Measurements from ENCODE around the gene SETD7.

The SETD7 gene

DNA sequence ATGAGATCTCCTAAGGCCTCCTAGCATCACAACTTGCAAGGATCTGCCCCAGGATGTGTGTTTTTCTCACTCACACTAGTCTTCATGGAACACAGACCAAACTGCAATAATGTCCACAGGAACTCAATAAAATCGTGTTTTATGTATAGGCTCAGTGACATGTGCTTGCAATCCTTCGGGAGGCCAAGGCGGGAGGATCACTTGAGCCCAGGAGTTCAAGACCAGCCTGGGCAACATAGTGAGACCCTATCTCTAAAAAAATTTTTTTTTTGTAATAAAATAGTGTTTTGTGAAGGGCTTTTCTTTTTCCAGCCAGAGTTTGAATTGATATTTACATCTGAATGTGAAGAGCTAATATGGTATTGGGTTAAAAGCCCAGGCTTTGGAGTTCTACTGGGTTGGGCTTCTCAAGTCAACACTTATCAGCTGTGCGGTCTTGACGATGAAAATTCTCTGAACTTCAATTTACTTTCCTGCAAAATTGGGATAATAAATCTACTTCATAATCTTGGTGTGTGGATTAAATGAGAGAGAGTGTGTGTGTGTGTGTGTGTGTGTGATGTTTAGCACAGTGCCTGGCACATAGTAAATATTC, 38.7 kb upstream of the SETD7 start:
- Histone ChIP-seq H3K27ac (ENCODE audit: low read length) (no peak overlapping the region), H3K9me3 (ENCODE audit: control insufficient read depth in 2 of 2, low read length in 2 of 2) (no peaks in the 10 kb centered on the region), H3K4me1 (ENCODE audit: control insufficient read depth, insufficient read depth, low read length) (no peaks in the 10 kb centered on the region), H3K36me3 (ENCODE audit: control insufficient read depth in 2 of 2, insufficient read depth in 2 of 2, low read length in 2 of 2) (no peaks in the 10 kb centered on the region), H3K4me3 (ENCODE audit: low read length in 2 of 2) (no peak overlapping the region), H3K27me3 (ENCODE audit: control insufficient read depth in 1 of 2, insufficient read depth in 2 of 2, low read length in 2 of 2) (no peaks in the 10 kb centered on the region), H3K9ac (ENCODE audit: low read length in 2 of 2) (no peak overlapping the region)

DNA sequence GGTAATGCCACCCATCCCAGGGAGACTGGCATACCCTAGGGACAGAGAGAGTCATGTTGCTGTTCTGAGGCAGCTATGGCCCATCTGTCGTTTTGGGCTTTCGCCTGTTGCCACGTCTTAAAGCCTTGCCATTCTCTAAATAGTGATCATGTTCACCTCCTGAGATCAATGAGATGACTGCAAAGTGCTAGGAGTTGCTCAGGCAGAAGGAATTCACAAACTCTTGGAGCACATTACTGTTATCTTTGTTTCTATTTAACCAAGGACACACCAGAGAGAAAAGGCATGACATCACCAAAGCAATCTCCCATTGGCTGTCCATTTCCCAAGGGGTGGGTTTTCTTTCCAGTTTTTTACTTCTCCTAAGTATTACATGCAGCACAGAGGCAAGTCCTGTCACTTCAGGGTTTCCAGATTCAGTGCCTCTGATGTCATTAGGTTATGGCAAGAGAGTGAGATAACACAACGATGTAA, 37.1 kb upstream of the SETD7 start:
- Histone ChIP-seq H3K4me1 (ENCODE audit: control insufficient read depth, insufficient read depth, low read length) (no peaks in the 10 kb centered on the region), H3K9me3 (ENCODE audit: control insufficient read depth in 2 of 2, low read length in 2 of 2) (no peaks in the 10 kb centered on the region), H3K36me3 (ENCODE audit: control insufficient read depth in 2 of 2, insufficient read depth in 2 of 2, low read length in 2 of 2) (no peaks in the 10 kb centered on the region), H3K27ac (ENCODE audit: low read length) (no peak overlapping the region), H3K9ac (ENCODE audit: low read length in 2 of 2) (no peak overlapping the region), H3K4me3 (ENCODE audit: low read length in 2 of 2) (no peak overlapping the region), H3K27me3 (ENCODE audit: control insufficient read depth in 1 of 2, insufficient read depth in 2 of 2, low read length in 2 of 2) (no peaks in the 10 kb centered on the region)

DNA sequence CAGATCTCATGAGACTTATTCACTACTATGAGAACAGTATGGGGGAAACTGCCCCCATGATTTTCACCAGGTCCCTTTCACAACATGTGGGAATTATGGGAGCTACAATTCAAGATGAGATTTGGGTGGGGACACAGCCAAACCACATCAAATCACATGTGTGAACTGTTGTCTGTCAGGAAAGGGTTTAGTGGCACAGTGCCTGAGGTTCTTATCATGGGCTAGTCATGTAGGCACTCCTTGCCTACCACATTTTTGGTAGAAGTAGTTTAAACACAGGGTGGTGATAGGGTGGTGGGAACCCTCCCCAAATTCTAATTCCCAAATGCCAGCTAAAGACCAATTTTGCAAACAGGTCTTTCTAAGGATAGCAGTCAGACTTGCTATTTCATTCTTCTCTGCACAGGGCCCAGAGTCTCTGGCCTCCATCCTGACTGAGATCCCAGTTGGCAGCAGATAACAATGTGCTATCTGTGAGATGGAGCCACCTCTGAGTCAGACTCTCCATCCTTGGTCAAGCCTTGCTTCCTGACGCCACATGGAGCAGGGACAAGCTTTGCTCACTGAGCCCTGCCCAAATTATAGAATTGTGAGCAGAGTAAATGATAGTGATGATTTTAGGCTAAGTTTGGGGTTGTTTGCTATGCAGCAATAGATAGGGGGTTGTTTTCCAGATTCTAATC, 33.5 kb upstream of the SETD7 start:
- Histone ChIP-seq H3K4me3 (ENCODE audit: low read length in 2 of 2) (no peak overlapping the region), H3K27ac (ENCODE audit: low read length) (no peak overlapping the region), H3K27me3 (ENCODE audit: control insufficient read depth in 1 of 2, insufficient read depth in 2 of 2, low read length in 2 of 2) (no peaks in the 10 kb centered on the region), H3K9me3 (ENCODE audit: control insufficient read depth in 2 of 2, low read length in 2 of 2) (no peaks in the 10 kb centered on the region), H3K9ac (ENCODE audit: low read length in 2 of 2) (no peak overlapping the region), H3K4me1 (ENCODE audit: control insufficient read depth, insufficient read depth, low read length) (no peaks in the 10 kb centered on the region), H3K36me3 (ENCODE audit: control insufficient read depth in 2 of 2, insufficient read depth in 2 of 2, low read length in 2 of 2) (no peaks in the 10 kb centered on the region)

DNA sequence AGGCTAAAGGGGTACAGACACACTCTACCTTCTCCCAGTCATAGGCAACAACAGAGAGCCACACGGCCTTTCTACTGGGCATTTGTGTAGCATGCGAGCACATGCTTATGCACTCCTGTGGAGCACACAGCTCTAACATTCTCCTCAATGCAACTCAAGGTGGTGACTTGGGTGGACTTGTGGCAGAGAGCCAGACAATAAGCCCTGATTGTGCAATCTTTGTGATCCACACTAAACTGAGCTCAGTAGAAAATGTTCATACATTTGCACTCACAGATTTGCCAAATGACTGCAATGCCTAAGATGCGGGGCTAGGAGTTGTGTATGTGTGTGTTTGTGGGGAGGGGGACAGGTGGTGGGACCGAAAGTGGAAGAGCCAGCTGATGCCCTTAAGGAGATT, 31.4 kb upstream of the SETD7 start:
- Histone ChIP-seq H3K9ac (ENCODE audit: low read length in 2 of 2) (no peak overlapping the region), H3K27ac (ENCODE audit: low read length) (no peak overlapping the region), H3K4me3 (ENCODE audit: low read length in 2 of 2) (no peak overlapping the region), H3K36me3 (ENCODE audit: control insufficient read depth in 2 of 2, insufficient read depth in 2 of 2, low read length in 2 of 2) (no peaks in the 10 kb centered on the region), H3K9me3 (ENCODE audit: control insufficient read depth in 2 of 2, low read length in 2 of 2) (no peaks in the 10 kb centered on the region), H3K4me1 (ENCODE audit: control insufficient read depth, insufficient read depth, low read length) (no peaks in the 10 kb centered on the region), H3K27me3 (ENCODE audit: control insufficient read depth in 1 of 2, insufficient read depth in 2 of 2, low read length in 2 of 2) (no peaks in the 10 kb centered on the region)

DNA sequence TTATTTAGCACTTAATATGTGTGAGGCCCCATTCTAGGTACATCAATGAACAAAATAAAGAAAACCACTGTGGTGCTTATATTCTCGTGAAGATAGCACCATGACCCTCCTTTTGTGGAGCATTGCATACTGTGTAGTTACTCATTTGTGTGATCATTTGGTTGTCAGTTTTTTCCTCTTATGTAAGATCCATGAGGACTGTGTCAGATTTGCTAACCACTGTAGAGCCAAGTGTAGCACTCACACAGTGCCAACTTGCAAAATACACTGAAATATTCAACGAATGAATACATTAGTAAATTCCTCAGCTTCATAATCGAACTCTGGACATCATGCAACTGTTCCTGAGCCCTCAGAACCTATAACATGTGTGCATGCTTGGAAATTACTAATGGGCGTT, 29.5 kb upstream of the SETD7 start:
- Histone ChIP-seq H3K27ac (ENCODE audit: low read length) (no peak overlapping the region), H3K4me3 (ENCODE audit: low read length in 2 of 2) (no peak overlapping the region), H3K4me1 (ENCODE audit: control insufficient read depth, insufficient read depth, low read length) (no peaks in the 10 kb centered on the region), H3K9ac (ENCODE audit: low read length in 2 of 2) (no peak overlapping the region), H3K36me3 (ENCODE audit: control insufficient read depth in 2 of 2, insufficient read depth in 2 of 2, low read length in 2 of 2) (no peaks in the 10 kb centered on the region), H3K27me3 (ENCODE audit: control insufficient read depth in 1 of 2, insufficient read depth in 2 of 2, low read length in 2 of 2) (no peaks in the 10 kb centered on the region), H3K9me3 (ENCODE audit: control insufficient read depth in 2 of 2, low read length in 2 of 2) (no peaks in the 10 kb centered on the region)

DNA sequence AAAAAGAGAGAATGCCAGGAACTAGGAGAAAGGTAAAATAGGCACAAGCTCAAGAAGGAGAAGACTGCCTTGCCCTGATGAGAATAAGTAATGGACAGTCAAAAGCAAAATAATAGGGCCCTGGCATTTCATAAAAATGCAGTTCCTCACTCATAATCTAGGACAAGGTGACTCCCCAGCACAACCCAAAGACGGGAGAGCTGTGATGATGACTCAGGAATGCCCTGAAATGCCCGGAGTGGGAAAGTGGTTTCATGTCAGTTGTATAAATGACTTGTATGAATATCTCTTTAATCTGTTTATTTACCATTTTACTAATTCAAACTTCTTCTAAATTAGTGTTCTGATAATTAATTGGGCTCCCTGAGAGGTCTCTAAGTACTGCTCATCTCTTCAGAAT, 28.8 kb upstream of the SETD7 start:
- H3K36me3 ChIP-seq (ENCODE audit: control insufficient read depth in 2 of 2, insufficient read depth in 2 of 2, low read length in 2 of 2), result no peaks in the 10 kb centered on the region
- H3K27me3 ChIP-seq (ENCODE audit: control insufficient read depth in 1 of 2, insufficient read depth in 2 of 2, low read length in 2 of 2), result no peaks in the 10 kb centered on the region
- H3K27ac ChIP-seq (ENCODE audit: low read length), result no peak overlapping the region
- no peaks in the 10 kb centered on the region for H3K9me3 ChIP-seq (ENCODE audit: control insufficient read depth in 2 of 2, low read length in 2 of 2)
- H3K4me3 ChIP-seq (ENCODE audit: low read length in 2 of 2), result no peak overlapping the region
- H3K9ac ChIP-seq (ENCODE audit: low read length in 2 of 2), result no peak overlapping the region
- H3K4me1 ChIP-seq (ENCODE audit: control insufficient read depth, insufficient read depth, low read length), result no peaks in the 10 kb centered on the region

DNA sequence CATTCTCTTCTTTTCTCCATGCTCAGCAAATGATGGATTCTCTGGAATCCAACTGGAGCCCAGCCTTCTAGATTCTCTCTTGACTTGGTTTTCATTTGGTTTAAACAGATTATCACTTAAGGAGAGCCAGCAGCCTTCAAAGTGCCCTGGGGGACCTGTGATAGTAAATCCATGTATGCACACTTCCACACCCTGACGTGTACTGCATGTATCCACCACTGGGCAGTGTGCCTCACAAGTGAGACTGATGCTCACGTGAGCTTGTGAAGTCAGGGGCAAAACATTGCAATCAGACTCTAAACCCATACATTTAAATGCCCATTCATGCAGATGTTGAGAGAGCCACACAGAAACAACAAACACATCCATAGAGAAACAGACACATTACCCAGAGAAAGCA, 28.0 kb upstream of the SETD7 start:
- no peak overlapping the region for H3K27ac ChIP-seq (ENCODE audit: low read length)
- H3K9me3 ChIP-seq (ENCODE audit: control insufficient read depth in 2 of 2, low read length in 2 of 2), result no peaks in the 10 kb centered on the region
- no peaks in the 10 kb centered on the region for H3K27me3 ChIP-seq (ENCODE audit: control insufficient read depth in 1 of 2, insufficient read depth in 2 of 2, low read length in 2 of 2)
- H3K4me1 ChIP-seq (ENCODE audit: control insufficient read depth, insufficient read depth, low read length), result no peaks in the 10 kb centered on the region
- H3K9ac ChIP-seq (ENCODE audit: low read length in 2 of 2), result no peak overlapping the region
- H3K4me3 ChIP-seq (ENCODE audit: low read length in 2 of 2), result no peak overlapping the region
- no peaks in the 10 kb centered on the region for H3K36me3 ChIP-seq (ENCODE audit: control insufficient read depth in 2 of 2, insufficient read depth in 2 of 2, low read length in 2 of 2)

DNA sequence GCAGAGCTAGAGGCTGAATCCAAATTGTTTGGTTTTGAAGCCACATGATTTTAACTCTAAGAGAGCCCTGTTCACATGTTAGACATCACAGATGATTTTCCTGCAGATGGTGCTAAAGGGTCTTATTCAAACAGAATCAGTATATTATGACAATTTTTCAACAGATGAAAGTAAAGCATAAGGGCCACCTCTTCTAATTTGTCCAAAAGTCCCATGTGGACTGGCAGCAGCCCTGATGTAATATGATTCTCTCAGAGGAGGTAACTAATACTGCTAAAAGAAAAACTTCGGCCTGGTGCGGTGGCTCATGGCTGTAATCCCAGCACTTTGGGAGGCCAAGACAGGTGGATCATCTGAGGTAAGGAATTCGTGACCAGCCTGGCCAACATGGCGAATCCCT, 26.0 kb upstream of the SETD7 start:
- Histone ChIP-seq H3K9ac (ENCODE audit: low read length in 2 of 2) (no peak overlapping the region), H3K4me1 (ENCODE audit: control insufficient read depth, insufficient read depth, low read length) (no peaks in the 10 kb centered on the region), H3K9me3 (ENCODE audit: control insufficient read depth in 2 of 2, low read length in 2 of 2) (no peaks in the 10 kb centered on the region), H3K27me3 (ENCODE audit: control insufficient read depth in 1 of 2, insufficient read depth in 2 of 2, low read length in 2 of 2) (no peaks in the 10 kb centered on the region), H3K36me3 (ENCODE audit: control insufficient read depth in 2 of 2, insufficient read depth in 2 of 2, low read length in 2 of 2) (no peaks in the 10 kb centered on the region), H3K4me3 (ENCODE audit: low read length in 2 of 2) (no peak overlapping the region), H3K27ac (ENCODE audit: low read length) (no peak overlapping the region)

DNA sequence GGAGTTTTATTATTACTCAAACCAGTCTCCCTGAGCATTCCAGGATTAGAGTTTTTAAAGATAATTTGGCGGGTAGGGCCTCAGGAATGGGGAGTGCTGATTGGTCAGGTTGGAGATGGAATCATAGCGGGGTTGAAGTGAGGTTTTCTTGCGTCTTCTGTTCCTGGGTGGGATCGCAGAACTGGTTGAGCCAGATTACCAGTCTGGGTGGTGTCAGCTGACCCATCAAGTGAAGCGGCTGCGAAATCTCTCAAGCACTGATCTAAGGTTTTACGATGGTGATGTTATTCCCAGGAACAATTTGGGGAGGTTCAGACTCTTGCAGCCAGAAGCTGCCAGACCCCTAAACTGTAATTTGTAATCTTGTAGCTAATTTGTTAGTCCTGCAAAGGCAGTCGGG, 25.1 kb upstream of the SETD7 start:
- no peaks in the 10 kb centered on the region for H3K36me3 ChIP-seq (ENCODE audit: control insufficient read depth in 2 of 2, insufficient read depth in 2 of 2, low read length in 2 of 2)
- H3K9me3 ChIP-seq (ENCODE audit: control insufficient read depth in 2 of 2, low read length in 2 of 2), result no peaks in the 10 kb centered on the region
- H3K27ac ChIP-seq (ENCODE audit: low read length), result no peak overlapping the region
- no peaks in the 10 kb centered on the region for H3K4me1 ChIP-seq (ENCODE audit: control insufficient read depth, insufficient read depth, low read length)
- H3K27me3 ChIP-seq (ENCODE audit: control insufficient read depth in 1 of 2, insufficient read depth in 2 of 2, low read length in 2 of 2), result no peaks in the 10 kb centered on the region
- H3K4me3 ChIP-seq (ENCODE audit: low read length in 2 of 2), result no peak overlapping the region
- no peak overlapping the region for H3K9ac ChIP-seq (ENCODE audit: low read length in 2 of 2)

DNA sequence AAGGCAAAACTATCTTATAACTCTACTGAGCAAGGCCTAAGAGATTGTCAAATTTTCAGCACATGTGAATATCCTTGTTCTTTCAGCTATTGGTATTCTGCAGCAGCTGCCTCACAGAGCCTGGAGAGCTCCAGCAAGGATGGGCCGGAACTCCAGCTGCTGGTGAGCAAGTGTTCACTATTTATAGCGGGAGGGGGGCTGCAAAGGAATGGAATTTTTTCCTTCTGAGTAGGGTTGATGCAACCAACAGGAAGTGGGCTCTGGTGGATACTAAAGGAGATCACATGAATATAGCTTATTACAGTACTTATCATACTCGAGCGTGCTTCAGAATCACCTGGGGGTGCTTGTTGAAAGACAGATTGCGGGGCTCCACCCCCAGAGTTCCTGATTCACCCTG, 20.2 kb upstream of the SETD7 start:
- Histone ChIP-seq H3K4me1 (ENCODE audit: control insufficient read depth, insufficient read depth, low read length) (no peaks in the 10 kb centered on the region), H3K9me3 (ENCODE audit: control insufficient read depth in 2 of 2, low read length in 2 of 2) (no peaks in the 10 kb centered on the region), H3K4me3 (ENCODE audit: low read length in 2 of 2) (no peak overlapping the region)

DNA sequence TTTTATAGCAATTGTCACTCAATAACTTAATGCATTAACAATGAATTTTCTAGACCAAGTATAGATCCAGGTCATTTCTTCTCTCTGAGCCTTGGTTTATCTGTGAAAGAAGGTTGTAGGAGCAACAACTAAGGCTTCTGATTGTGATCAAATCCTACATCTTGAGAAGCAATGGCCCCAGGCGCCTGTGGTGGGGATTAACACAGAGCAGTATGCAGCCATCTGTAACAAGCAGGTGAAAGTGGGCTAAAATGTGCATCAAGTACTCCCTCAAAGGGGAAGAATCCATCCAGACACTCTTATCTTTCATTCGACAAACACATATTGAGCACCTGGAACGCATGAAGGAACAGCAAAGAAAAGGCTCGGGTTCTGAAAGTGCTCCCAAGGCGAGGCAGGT, 19.1 kb upstream of the SETD7 start:
- Histone ChIP-seq H3K27ac (ENCODE audit: low read length) (no peak overlapping the region), H3K9ac (ENCODE audit: low read length in 2 of 2) (no peak overlapping the region), H3K4me3 (ENCODE audit: low read length in 2 of 2) (no peak overlapping the region), H3K27me3 (ENCODE audit: control insufficient read depth in 1 of 2, insufficient read depth in 2 of 2, low read length in 2 of 2) (no peaks in the 10 kb centered on the region), H3K9me3 (ENCODE audit: control insufficient read depth in 2 of 2, low read length in 2 of 2) (no peaks in the 10 kb centered on the region), H3K36me3 (ENCODE audit: control insufficient read depth in 2 of 2, insufficient read depth in 2 of 2, low read length in 2 of 2) (no peaks in the 10 kb centered on the region), H3K4me1 (ENCODE audit: control insufficient read depth, insufficient read depth, low read length) (no peaks in the 10 kb centered on the region)

More for the DNA sequence above, 20.2 kb upstream of the SETD7 start:
- no peaks in the 10 kb centered on the region for H3K27me3 ChIP-seq (ENCODE audit: control insufficient read depth in 1 of 2, insufficient read depth in 2 of 2, low read length in 2 of 2)
- H3K27ac ChIP-seq (ENCODE audit: low read length), result no peak overlapping the region
- no peak overlapping the region for H3K9ac ChIP-seq (ENCODE audit: low read length in 2 of 2)
- no peaks in the 10 kb centered on the region for H3K36me3 ChIP-seq (ENCODE audit: control insufficient read depth in 2 of 2, insufficient read depth in 2 of 2, low read length in 2 of 2)
